ENCODE measurements around the gene CCDC73.

DNA sequence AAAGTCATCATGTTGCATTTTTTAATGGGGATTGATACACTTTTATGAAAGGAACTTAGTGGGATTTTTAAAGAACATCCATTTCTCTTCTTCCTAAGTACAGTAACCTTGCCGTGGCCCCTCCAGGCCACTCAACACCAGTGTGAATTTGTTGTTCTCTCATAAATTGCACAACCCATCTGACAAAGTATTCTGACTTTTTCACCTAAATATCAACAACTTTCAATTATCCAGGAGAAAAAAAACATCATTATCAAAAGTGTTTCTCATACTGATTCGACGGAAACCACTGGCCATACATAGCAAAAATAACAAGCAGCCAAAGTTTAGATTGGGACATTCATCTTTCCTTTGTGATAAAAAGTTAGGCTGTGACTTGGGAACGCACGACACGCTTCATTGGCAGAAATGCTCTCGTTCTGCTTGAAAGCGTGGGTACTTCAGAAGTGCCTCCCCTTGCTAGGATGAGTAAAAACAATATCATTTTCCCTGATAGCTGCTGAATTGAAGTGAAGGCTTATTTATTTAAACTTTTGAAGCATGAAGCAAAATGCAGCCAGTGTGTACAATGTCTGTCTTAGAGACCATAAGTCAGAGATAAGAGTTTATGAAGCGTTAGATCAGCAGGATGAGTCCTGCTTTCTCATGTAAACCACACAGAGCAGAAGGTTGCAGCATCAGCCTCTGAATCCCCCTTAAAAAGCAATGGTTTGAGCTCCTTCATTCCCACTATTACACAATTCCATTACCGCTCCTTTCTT lies 231.4 kb downstream of the CCDC73 start:
- TF ChIP-seq ZNF274 (IDR thresholded peaks at IDR 0.05; ENCODE audit: low read depth, low read length) = no peak
- no peak for TF ChIP-seq YY1 (IDR thresholded peaks at IDR 0.05; ENCODE audit: insufficient read depth, insufficient read length)
